G401 (cell line): Measurements from ENCODE around the gene BTNL3. TPM values are rescaled to one million over a fixed set of nuclear protein-coding genes. Genes with fewer than 3 reads are reported as not detected.
A peak's percentile ranks its signal among the peaks of the same experiment; 100 is the strongest.
"Not testable (repeated sequence)": the region's sequence is repeated elsewhere in the genome, so short reads cannot be mapped to it uniquely, and the experiment has no call there.

Experiments
- DNase-seq: peaks from one replicate; pipeline ENCODE4 v3.0.0-alpha.2; 2015; ENCODE audit warnings: low spot score
- in situ Hi-C: cut with HindIII; loops from 2 replicates; pipeline ENCODE4 v1.10.0; 2016; ENCODE audit warnings: low sequenced_read_pairs, mixed read lengths
- total RNA-seq: library from RNA; depleted of rRNA; stranded (reverse); fragments of >200 nt; shearing (Covaris generic); gene quantifications from 2 replicates; pipeline ENCODE4 v1.2.3, GENCODE V29; 2014; rRNA removed

Gene BTNL3
- total RNA-seq, 1 experiment from 2014 or later, result not detected

GRCh38 chr5:181044093-181044599 is 55.5 kb downstream of the BTNL3 start:
- no peak for DNase-seq
- in situ Hi-C loops, result no loop called here

- in situ Hi-C loops, result no loop called here
- DNase-seq, result no peak
Measured at GRCh38 chr5:181044662-181045305, 56.1 kb downstream of the BTNL3 start.

GRCh38 chr5:181045316-181045715 is 56.7 kb downstream of the BTNL3 start:
- DNase-seq, result peak; percentile 11
- in situ Hi-C loops, result no loop called here

- in situ Hi-C loops, DNase-seq: not testable (repeated sequence)
Measured at GRCh38 chr5:181045857-181046256, 57.2 kb downstream of the BTNL3 start.

GRCh38 chr5:181047288-181047687 is 58.6 kb downstream of the BTNL3 start:
- no peak for DNase-seq
- in situ Hi-C loops, result no loop called here

GRCh38 chr5:181047921-181048320 is 59.3 kb downstream of the BTNL3 start:
- in situ Hi-C loops, result no loop called here
- DNase-seq, result no peak

- in situ Hi-C loops, result no loop called here
- no peak for DNase-seq
Measured at GRCh38 chr5:181050016-181050415, 61.4 kb downstream of the BTNL3 start.

GRCh38 chr5:181051841-181052671 is 63.4 kb downstream of the BTNL3 start:
- in situ Hi-C loops, result no loop called here
- DNase-seq, result no peak

- no peak for DNase-seq
- in situ Hi-C loops, result no loop called here
Measured at GRCh38 chr5:181052672-181053487, 64.2 kb downstream of the BTNL3 start.

GRCh38 chr5:181053488-181054121 is 65.0 kb downstream of the BTNL3 start:
- no peak for DNase-seq
- in situ Hi-C loops, result no loop called here

GRCh38 chr5:181054138-181054537 is 65.5 kb downstream of the BTNL3 start:
- in situ Hi-C loops, result no loop called here
- no peak for DNase-seq

- DNase-seq, result no peak
- in situ Hi-C loops, result no loop called here
Measured at GRCh38 chr5:181054871-181055459, 66.3 kb downstream of the BTNL3 start.

Other genes with a start within 250 kb of the BTNL3 start
- not detected in 2 replicates for gene OR2Y1, start 248.8 kb upstream of the BTNL3 start, total RNA-seq
- gene MGAT1, start 186.0 kb upstream of the BTNL3 start, total RNA-seq, result 207 and 258 TPM in 2 replicates
- gene ZFP62, start 127.6 kb upstream of the BTNL3 start, total RNA-seq, result 33.0 and 37.9 TPM in 2 replicates
- not detected in 2 replicates for gene BTNL8, start 89.7 kb upstream of the BTNL3 start, total RNA-seq
- 0.98 and 5.3 TPM in 2 replicates for gene BTNL9, start 51.4 kb downstream of the BTNL3 start, total RNA-seq
- not detected in 2 replicates for gene OR2V1, start 142.3 kb downstream of the BTNL3 start, total RNA-seq
- not detected in 2 replicates for gene OR2V2, start 158.7 kb downstream of the BTNL3 start, total RNA-seq
- gene TRIM7, start 216.3 kb downstream of the BTNL3 start, total RNA-seq, result 3.9 and 5.1 TPM in 2 replicates
- gene TRIM41, start 234.4 kb downstream of the BTNL3 start, total RNA-seq, result 23.0 and 27.3 TPM in 2 replicates